ENCODE results near the gene DCLK3. TPM values are rescaled to one million over a fixed set of nuclear protein-coding genes. Genes with fewer than 3 reads are reported as not detected.

Gene DCLK3, protein sequence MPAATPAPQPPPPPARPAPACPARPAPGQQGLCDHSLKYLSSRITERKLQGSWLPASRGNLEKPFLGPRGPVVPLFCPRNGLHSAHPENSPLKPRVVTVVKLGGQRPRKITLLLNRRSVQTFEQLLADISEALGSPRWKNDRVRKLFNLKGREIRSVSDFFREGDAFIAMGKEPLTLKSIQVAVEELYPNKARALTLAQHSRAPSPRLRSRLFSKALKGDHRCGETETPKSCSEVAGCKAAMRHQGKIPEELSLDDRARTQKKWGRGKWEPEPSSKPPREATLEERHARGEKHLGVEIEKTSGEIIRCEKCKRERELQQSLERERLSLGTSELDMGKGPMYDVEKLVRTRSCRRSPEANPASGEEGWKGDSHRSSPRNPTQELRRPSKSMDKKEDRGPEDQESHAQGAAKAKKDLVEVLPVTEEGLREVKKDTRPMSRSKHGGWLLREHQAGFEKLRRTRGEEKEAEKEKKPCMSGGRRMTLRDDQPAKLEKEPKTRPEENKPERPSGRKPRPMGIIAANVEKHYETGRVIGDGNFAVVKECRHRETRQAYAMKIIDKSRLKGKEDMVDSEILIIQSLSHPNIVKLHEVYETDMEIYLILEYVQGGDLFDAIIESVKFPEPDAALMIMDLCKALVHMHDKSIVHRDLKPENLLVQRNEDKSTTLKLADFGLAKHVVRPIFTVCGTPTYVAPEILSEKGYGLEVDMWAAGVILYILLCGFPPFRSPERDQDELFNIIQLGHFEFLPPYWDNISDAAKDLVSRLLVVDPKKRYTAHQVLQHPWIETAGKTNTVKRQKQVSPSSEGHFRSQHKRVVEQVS
- 0.48 TPM for total RNA-seq
- long read RNA-seq, full-length matches to known transcripts: 2 of 2 reads
- long read RNA-seq, partial matches to known transcripts: 0 of 2 reads
- long read RNA-seq, other reads (novel, unspliced or antisense): 0 of 2 reads

DNA sequence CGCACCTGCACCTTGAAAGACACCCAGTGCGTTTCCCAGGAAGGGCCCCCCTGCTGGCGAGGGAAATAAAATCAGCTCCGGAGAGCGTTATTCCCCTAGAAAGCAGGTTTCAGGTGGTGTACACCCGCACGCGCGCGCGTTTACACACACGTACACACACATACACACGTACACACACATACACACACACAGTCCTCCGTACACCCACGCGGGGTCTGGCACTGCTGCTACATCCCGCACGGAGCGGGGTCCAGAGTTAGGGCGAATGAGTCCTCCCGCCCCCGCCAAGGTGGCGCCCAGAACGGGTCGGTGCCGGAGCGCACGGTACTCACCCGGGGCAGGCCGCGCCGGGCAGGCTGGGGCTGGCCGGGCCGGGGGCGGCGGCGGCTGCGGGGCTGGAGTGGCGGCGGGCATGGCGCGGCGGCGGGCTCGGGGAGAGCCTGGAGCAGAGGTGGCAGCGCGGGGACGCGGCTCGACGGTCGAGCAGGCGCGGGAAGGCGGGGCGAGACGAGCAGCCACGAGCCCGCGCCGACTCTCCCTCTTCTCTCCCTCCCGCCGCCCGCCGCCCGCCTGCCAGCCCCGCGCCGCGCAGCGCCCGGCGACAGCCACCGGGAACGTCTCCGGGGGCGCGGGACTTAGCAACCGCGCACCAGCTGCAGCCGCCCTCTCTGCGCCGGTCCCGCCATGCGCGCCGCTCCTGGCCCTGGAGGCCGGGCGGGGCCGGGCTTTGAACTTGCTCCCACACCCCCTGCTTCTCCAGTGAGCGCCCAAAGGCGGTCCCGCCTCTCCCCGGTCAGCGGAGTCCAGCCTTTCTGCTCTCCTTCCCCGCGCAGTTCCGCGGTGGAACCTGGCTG, at the start of gene DCLK3:
DCLK3 (minus strand) TSS at position 704 of the 854 bp plus-strand sequence; CDS start at position 414, 290 bp downstream.
- no peak for DNase-seq (ENCODE audit: low spot score)
- intact Hi-C loops (cut with DNase I): no loop called here

DNA sequence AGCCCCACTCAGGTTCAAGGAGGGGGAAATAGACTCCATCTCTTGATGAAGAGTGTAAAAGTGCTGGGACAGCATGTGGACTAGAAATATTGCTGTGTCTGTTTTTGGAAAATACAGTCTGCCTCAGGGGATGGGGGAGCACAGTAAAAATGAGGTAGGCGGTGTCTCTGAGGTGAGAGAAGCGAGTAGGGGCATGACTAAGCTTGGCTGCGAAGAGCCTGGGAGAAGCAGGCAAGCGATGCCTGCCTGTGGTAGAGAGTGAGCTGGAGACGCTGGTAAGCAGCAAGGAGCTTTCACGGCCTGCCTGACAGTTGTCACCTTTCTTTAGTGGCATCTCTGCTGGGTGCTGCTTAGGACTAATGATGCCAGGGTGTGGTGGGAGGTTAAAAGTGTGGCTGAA, 49.0 kb upstream of the DCLK3 start:
- DNase-seq (ENCODE audit: low spot score): no peak
- intact Hi-C loops (cut with DNase I): no loop called here

DNA sequence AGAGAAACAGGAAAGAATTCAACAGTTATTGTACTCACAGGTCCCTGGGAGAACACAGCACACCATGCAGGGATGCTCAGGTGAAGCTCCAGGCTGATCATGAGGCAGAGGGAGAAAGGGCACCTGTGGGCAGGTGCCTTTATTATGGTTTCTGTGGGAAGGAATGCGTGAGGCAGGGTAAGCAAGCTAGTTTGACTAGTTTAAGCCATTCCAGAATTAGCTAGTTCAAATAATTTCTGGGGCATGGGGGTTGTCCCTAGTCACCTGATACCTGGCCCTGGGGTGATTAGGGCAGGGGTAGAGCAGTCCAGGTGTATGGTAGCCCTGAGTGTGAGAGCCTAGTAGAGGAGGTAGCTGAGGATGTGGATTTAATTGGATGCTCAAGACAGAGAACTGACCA, 47.9 kb upstream of the DCLK3 start:
- intact Hi-C loops (cut with DNase I): no loop called here
- no peak for DNase-seq (ENCODE audit: low spot score)

DNA sequence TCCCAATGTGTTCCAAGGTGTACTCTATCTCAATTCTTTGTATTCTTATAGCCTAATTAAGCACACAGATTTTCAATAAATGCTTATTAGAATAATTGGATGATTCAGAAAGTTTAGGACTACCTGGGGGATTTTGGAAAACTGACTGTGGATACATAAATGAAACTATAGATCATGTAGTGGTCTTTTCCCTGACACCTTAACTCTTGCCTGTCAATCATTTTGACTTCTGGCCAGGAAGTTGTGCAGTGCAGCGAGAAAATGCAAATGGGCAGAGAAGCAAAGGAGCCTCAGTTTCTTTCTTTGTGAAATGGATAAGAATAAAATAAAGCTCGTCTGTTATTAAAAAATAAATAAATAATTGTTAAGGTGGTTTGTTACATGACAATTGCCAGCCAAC, 47.4 kb upstream of the DCLK3 start:
- intact Hi-C loops (cut with DNase I): no loop called here
- DNase-seq (ENCODE audit: low spot score): no peak

DNA sequence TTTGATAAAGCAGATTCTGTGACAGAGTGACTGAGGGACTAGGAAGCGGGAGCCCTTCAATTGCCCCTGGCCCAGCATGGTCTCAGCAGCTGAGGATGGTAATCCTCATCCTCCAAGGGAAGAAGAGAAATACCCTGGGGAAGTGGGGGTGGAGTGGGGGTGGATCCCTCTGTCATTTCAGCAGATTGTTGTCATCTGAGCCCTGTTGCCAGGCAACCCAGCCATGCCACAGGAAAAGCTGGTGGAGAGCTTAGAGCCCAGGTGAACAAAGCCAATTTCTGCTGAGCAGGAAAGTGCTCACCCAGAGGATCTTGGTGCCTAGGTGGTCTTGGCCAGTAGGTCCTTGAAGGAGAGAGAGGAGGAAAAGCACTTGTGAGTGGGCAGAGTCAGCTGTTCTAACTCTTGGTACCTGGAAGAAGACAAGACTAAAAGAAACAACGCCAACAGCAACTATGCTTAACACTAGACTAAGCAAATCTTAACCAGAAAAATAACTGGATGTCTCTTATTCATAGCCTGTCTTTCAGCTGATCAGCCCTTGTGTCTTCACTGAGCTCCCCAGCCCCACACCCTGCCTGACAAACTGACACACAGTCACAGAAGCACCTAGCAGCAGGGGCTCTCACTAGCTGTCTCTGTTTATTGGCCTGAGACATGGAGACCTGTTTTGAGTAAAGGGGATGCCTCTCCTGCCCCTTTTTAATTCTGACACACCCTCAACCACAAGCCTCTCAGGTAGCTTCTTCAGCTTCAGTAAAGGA, 40.1 kb upstream of the DCLK3 start:
- intact Hi-C loops (cut with DNase I): no loop called here
- no peak for DNase-seq (ENCODE audit: low spot score)

DNA sequence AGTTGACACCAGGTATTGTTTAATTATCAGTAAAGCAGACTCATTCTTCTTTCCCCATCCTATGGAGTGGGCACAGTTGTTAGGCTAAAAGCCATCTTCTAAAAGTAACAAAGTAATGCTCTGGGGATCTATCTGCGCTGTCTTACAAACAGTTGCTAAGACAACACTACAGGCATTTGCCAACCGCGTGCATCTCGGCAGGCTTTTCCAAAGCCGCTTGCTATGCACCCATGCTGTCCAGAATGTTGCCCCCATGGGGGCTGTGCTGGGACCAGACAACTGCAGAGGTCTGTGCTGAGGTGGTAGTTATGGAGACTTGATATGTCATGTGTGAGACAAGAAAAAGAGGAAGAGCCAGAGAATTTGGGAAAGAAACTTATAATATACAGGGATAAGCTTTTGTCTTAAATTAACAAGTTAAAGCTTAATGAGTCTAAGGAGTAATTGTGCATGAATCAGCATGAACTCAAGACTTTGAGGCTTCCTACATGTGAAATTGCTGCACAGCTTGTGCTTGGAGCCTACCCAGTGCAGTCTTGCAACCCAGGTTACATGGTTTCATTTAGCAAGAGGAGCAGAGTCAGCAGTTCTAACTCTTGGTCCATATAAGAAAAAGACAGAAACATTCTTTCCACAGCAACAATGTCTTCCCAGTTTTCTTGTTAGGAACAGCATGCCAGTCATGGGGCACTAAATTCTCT, 38.9 kb upstream of the DCLK3 start:
- intact Hi-C loops (cut with DNase I): no loop called here
- no peak for DNase-seq (ENCODE audit: low spot score)

DNA sequence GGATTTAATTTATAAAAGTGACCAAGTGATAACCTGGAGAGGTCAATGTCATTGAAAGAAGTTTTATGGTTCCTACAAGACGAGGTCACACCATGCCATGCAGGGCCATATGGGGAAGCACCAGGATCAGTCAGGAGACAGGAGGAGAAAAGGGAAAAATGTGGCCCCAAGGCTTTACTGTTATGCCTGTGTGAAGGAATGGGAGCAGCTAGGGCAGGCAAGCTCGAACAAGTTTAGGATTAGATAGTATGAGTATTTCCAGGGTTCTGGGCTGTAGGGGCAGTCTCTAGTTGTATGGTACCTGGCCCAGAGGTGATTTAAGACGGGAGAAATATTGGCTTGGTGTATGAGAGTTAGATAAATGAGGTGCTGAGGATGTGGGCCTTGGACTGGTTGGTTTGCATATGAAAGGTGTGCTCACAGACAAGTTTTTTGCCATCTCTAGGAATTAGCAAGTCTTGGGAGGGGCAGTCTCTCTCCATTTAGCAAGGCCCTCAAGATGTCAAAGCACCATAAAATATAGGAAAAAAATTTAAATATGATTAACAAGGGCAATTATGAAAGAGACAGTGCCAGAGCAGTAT, 36.3 kb upstream of the DCLK3 start:
- no peak for DNase-seq (ENCODE audit: low spot score)
- intact Hi-C loops (cut with DNase I): no loop called here

DNA sequence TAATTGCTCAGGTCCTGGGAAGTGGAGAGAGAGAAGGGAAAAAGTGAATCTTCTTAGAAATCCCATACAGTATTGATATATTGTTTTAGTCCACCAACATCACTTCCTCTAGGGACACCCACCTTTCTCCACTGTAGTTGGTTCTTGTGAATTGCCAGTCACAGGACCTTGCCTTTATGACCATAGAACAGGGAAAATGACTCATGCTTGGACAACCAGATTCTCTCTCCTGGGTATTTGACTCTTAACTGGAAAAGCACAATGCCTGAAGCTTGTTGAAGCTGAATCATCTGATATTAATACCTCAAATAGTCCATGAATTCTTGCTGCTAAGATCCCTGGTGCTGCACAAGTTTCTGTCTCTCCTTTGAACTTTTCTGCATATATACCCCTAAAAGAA, 32.5 kb upstream of the DCLK3 start:
- intact Hi-C loops (cut with DNase I): no loop called here
- no peak for DNase-seq (ENCODE audit: low spot score)

DNA sequence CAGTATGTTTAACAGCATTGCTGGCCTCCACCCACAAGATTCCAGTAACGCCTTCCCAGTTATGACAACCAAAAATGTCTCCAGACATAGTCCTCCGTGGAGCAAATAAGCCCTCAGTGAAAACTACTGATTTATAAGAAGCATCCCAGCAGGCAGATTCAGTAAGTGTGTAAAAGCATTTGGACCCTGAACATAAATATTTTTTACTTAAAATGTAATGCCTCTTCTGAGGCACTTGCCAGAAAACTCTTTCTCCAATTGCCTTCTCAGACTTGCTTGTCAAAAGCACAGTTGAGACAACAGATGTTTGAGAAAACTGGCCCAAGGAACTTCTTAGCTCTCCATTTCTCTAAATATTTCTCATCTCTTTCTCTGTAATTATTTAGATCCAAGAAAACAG, 31.8 kb upstream of the DCLK3 start:
- DNase-seq (ENCODE audit: low spot score): no peak
- intact Hi-C loops (cut with DNase I): no loop called here

DNA sequence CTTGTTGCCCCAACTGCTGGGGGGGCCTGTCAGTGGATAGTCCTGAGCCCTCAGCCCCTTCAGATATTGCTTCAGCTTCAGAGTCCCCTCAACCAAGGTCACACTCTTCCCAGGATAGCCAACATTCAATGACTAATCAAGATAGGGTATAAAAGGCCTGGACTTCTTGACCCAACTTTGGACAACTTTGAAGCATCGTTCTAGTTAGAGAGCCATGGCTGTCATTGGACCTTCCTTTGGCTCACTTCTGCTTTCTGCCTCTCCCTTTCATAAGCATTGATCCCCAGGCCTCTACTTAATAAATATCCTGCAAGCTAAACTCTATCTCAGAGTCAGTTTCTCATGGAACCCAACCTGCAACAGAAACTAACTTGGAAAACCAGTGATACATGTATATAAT, 31.3 kb upstream of the DCLK3 start:
- DNase-seq (ENCODE audit: low spot score): no peak
- intact Hi-C loops (cut with DNase I): no loop called here

DNA sequence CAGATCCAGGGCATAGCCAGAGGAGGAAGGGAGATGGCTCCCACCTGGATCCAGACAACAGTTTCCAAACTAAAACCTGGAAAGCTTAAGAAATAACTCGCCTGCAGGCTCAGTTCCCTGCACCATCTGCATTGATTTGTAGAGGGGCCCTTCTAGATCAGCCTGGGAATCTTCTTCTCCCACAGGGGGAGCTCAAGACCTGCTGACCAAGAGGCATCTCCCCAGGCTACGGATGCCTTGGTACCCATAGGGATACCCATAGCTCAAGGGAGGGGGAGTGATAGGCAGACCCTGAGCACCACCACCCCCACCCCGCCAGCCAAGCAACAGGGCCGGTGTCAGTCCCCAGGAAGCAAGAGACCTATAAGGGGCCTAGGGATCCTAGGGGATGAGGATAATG, 28.0 kb upstream of the DCLK3 start:
- no peak for DNase-seq (ENCODE audit: low spot score)
- intact Hi-C loops (cut with DNase I): loop anchor here (5.0 kb wide), 1 partner anchor 35 kb away; no protein-coding TSS in a partner anchor

DNA sequence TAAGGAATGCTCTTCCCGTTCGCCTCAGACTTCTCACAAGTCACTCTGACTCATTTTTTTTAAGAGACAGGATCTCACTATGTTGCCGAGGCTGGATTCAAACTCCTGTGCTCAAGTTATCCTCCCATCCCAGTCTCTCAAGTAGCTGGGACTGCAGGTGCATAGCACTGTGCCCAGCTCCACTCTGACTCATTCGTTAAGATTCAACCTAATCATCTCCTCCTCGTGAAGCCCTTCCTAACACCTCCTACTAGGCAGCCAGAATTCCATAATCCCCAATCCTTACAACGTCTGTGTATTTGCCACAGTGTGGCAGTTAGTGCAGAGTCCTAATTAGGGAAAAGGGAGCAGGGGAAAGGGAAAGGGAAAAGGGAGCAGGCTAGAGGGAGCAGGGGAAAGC, 26.4 kb upstream of the DCLK3 start:
- intact Hi-C loops (cut with DNase I): loop anchor here (5.0 kb wide), 1 partner anchor 37 kb away; no protein-coding TSS in a partner anchor
- no peak for DNase-seq (ENCODE audit: low spot score)

DNA sequence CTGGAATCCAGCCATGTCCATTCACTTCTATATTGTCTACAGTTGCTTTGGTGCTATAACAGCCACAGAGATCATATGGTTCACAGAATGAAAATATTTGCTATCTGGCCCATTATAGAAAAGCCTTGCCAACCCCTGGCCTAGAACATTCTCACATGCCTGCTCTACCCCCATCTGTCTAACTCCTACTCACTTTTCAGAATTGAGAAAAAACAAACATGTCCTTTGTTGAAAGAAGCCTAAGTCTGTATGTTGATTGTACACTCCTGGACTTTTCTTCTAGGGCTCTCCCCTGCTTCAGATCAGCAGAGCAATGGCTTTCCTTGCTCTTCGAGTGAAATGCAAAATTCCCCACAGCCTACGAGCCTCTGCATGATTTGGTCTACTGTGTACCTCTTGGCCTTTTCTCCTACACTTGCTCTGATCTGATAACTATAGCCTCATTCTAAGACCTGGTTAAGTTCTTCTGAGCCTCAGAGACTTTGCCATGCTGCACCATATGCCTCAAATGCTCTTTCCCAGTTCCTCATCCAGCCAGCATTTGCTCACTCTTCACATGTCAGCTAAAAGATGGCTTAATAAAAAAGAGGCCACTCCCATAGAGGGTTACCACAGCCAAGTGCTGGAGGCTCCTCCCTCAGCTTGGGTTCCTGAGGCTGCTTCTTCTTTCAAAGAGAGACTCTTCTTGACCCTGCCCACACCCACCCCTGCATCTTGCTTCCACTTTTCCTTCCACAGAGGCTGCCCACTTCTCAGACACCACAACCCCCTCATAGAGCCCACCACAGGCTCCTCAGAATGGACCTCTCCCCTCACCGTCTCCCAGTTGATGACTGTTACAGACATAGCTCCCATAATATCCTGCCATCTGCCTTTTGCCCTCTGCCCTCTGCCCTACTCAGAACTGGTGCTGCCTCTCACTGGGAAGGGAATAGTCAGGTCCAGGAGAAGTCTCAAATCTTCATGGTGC, 22.9 kb upstream of the DCLK3 start:
- intact Hi-C loops (cut with DNase I): no loop called here

DNA sequence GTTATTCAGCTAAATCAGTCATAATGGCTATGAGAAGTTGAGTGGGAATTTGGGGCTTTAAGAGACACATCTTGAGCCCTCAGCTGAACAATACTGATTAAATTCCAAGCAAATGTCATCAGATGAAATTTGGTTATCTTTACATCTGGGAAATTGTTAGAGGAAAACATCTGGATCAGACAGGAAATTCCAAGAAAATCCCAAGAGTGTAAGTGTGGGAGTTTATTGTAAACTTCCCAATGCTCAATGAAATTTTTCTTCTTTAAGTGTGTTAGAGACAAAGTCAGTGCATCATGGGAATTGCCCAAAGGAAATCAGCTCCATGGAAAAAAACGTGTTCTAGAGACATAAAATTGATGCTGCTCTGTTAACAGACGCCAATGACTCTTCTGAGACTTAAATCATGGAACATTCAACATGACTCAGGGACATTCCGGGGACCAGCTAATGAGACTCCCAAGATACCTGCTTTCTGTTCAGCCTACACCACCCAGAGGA, 19.8 kb upstream of the DCLK3 start:
- no peak for DNase-seq (ENCODE audit: low spot score)
- intact Hi-C loops (cut with DNase I): no loop called here

More for the DNA sequence above, 22.9 kb upstream of the DCLK3 start:
- no peak for DNase-seq (ENCODE audit: low spot score)

DNA sequence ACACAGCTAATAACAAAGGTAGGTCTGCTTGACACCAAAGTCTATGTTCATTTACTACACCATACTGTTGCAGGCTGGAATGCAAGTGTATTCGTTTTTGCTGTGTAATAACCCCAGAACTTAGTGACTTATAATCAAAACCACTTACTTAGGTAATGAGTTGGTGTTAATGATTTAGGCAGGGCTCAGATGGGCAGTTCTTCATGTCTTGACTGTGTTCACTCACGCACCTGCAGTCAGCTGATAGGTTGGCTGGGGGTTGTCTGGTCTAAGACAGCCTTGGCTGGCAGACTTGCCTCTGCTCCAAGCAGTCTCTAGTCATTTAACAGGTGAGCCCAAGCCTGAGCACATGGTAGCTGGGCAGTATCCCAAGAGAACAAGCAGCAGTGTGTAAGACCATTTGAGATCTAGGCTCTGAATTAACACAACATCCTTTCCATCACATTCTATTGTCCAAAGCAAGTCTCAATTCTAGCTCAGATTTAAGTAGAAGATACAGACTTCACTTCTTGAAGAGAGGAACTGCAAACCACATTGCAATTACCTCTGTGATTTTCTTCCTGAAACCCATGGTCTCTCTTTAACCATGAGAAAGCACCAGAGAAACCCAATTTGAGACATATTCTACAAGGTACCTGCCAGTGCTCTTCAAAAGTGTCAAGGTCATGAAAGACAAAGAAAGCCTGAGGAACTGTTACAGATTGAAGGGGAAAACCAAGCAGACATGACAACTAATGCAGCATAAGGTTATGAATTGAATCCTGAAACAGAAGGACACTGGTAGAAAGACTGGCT, 13.3 kb upstream of the DCLK3 start:
- DNase-seq (ENCODE audit: low spot score): no peak
- intact Hi-C loops (cut with DNase I): no loop called here

DNA sequence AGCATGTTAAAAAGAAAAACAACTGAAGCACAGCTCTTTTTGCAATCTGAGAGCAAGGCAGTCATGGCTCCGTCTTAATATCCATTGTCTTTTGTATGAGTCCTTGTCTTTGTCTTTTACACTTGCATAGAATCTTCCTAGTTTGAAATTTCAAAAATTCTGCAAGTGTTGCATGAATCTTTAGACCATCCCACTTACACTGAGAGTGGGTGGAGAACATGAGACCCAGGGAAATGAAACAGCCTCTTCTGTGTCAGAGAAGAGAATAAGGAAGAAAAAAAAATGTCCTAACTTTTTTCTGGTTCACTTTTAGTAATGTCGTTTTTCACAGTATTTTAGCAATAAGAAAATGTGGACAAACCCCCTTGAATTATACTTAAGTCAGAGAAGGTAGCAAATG, 12.1 kb upstream of the DCLK3 start:
- intact Hi-C loops (cut with DNase I): no loop called here
- DNase-seq (ENCODE audit: low spot score): no peak

Measured in cardiac septum (tissue), 1 donor.